Fibroblast of lung (primary cell): ENCODE measurements around the gene ZNF354C. TPM values are rescaled to one million over a fixed set of nuclear protein-coding genes. Genes with fewer than 3 reads are reported as not detected.

ENCODE experiments used
- DNase-seq, 2 donors: peaks; one replicate each; pipeline versions ENCODE4 v3.0.0 to v3.0.0-alpha.2; 2010; ENCODE audit warnings: low read depth in 2 of 2
- H2AFZ ChIP-seq: 2 replicates; pipeline ENCODE4 v1.5.1; 2012; ENCODE audit warnings: low read length, control low read depth, inconsistent platforms
- H3K27ac ChIP-seq: 2 replicates; pipeline ENCODE4 v1.5.1; 2011; ENCODE audit warnings: low read length, control low read depth; ENCODE audit not compliant: insufficient read depth
- H3K27me3 ChIP-seq: 2 replicates; pipeline ENCODE4 v1.5.1; 2011; ENCODE audit warnings: mild to moderate bottlenecking, low read length; ENCODE audit not compliant: control insufficient read depth, insufficient read depth
- H3K36me3 ChIP-seq: 2 replicates; pipeline ENCODE4 v1.5.1; 2011; ENCODE audit warnings: low read length; ENCODE audit not compliant: control insufficient read depth, insufficient read depth
- H3K4me1 ChIP-seq: 2 replicates; pipeline ENCODE4 v1.5.1; 2011; ENCODE audit warnings: low read length; ENCODE audit not compliant: control insufficient read depth, insufficient read depth; ENCODE audit errors: extremely low read depth
- H3K4me2 ChIP-seq: 2 replicates; pipeline ENCODE4 v1.5.1; 2011; ENCODE audit warnings: low read length, control low read depth; ENCODE audit not compliant: insufficient read depth; ENCODE audit errors: extremely low read depth
- H3K4me3 ChIP-seq, 4 experiments: fragments of 200-600 bp in 1 of 4; sonication (generic) in 1 of 4; replicated peaks in 1 of 4; 2 replicates each; pipeline ENCODE4 v1.5.1; 2011 to 2016; ENCODE audit warnings: low read length in 4 of 4, low read depth in 3 of 4, mild to moderate bottlenecking in 3 of 4, control low read depth in 2 of 4, inconsistent platforms in 1 of 4, mixed read lengths in 1 of 4; ENCODE audit not compliant: insufficient read depth in 1 of 4; ENCODE audit errors: control extremely low read depth in 1 of 4
- H3K79me2 ChIP-seq: 2 replicates; pipeline ENCODE4 v1.5.1; 2012; ENCODE audit warnings: mild to moderate bottlenecking, low read length, inconsistent platforms; ENCODE audit not compliant: control insufficient read depth, insufficient read depth
- H3K9ac ChIP-seq: 2 replicates; pipeline ENCODE4 v1.5.1; 2011; ENCODE audit warnings: mild to moderate bottlenecking, low read length, control low read depth; ENCODE audit not compliant: insufficient read depth
- H3K9me3 ChIP-seq: 2 replicates; pipeline ENCODE4 v1.5.1; 2012; ENCODE audit warnings: low read depth, low read length; ENCODE audit not compliant: control insufficient read depth, insufficient read depth
- H4K20me1 ChIP-seq: 2 replicates; pipeline ENCODE4 v1.5.1; 2011; ENCODE audit warnings: low read length; ENCODE audit not compliant: control insufficient read depth, insufficient read depth; ENCODE audit errors: extremely low read depth
- CTCF ChIP-seq, 2 donors: IDR thresholded peaks in 1 of 2; conservative IDR thresholded peaks in 1 of 2; 1 replicate in 1 of 2; 2 replicates in 1 of 2; pipeline ENCODE4 v1.5.1; 2011 to 2012; ENCODE audit warnings: low read length in 2 of 2, control low read depth in 1 of 2, inconsistent platforms in 1 of 2, low read depth in 1 of 2, mild to moderate bottlenecking in 1 of 2
- EZH2 ChIP-seq: IDR thresholded peaks from 2 replicates; pipeline ENCODE4 v1.5.1; 2012; ENCODE audit warnings: low read length, control low read depth, mild to moderate bottlenecking; ENCODE audit errors: missing control alignments
- polyA plus RNA-seq, 2 donors: library from polyadenylated mRNA; depleted of rRNA in 1 of 2; stranded (reverse) in 1 of 2; unstranded in 1 of 2; fragments of >200 nt; gene quantifications; 2 replicates each; pipeline ENCODE4 v1.2.1, GENCODE V29; 2011 to 2012; ENCODE audit warnings: missing spikeins in 1 of 2
- total RNA-seq: library from RNA; depleted of rRNA; stranded (reverse); fragments of >200 nt; gene quantifications from 2 replicates; pipeline ENCODE4 v1.2.1, GENCODE V29; 2014

The ZNF354C gene
- total and polyA plus RNA-seq, 2 donors (not counting 1 experiment from before 2014, with no cell fraction given), result 4.4 to 12.4 TPM

DNA sequence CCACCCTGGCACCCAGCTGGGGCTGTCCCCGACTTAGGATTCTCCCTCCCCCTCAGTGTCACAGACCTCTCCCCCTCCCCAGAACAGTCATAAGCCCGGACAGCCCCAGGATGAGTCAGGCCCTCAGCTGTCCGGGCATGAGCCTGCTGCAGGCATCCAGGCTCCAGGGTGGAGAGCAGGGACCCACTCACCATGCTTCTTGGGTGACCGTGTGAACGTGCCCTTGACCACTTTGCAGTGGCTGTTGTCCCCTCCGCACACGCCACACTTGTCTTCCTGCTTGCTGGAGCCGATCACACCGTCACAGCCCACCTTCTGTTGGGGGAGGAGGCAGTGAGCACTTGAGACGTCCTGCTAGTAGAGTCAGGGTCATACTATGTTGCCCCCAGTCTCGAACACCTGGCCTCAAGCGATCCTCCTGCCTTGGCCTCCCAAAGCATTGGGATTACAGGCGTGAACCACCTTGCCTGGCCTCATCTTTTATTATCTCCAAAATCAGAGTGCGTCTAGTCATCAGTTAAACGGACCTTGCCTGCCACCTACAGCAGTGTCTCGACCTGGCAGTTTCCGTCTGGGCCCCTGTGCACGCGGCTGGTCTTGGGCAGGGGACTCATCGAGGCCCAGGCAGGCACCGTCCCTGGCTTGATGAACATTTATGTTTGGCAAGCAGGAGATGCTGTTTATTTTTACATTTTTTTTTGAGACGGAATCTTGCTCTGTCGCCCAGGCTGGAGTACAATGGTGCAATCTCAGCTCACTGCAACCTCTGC is 72.6 kb downstream of the ZNF354C start:
- DNase-seq, result no peak
- Histone ChIP-seq H3K4me3 (no peak overlapping the region), H3K79me2 (no peaks in the 10 kb centered on the region), H3K4me1 (no peaks in the 10 kb centered on the region), H3K27me3 (no peaks in the 10 kb centered on the region), H3K36me3 (peaks cover 11% of the 10 kb centered on the region), H2AFZ (no peak overlapping the region), H4K20me1 (no peaks in the 10 kb centered on the region), H3K27ac (no peak overlapping the region), H3K9me3 (no peaks in the 10 kb centered on the region), H3K4me2 (no peak overlapping the region), H3K9ac (no peak overlapping the region)
- TF ChIP-seq EZH2 (no peak), CTCF (conservative IDR thresholded peaks at IDR 0.05 in 1 of 2, IDR thresholded peaks at IDR 0.05 in 1 of 2; ENCODE audit: low read depth in 1 of 2, low read length in 2 of 2) (no peak)

Other genes with a start within 250 kb of the ZNF354C start
- gene ZNF354B, start 200.4 kb upstream of the ZNF354C start, total RNA-seq, result 8.2 and 9.4 TPM in 2 replicates
- 4.4 and 6.1 TPM in 2 replicates for gene ZNF354B, start 200.4 kb upstream of the ZNF354C start, polyA plus RNA-seq
- gene ZFP2, start 164.5 kb upstream of the ZNF354C start, total RNA-seq, result 1.5 and 2.8 TPM in 2 replicates
- gene ZFP2, start 164.5 kb upstream of the ZNF354C start, polyA plus RNA-seq, result 0.27 and 0.30 TPM in 2 replicates
- 3.1 and 3.3 TPM in 2 replicates for gene ZNF454, start 119.2 kb upstream of the ZNF354C start, total RNA-seq
- gene ZNF454, start 119.2 kb upstream of the ZNF354C start, polyA plus RNA-seq, result 0.59 and 0.64 TPM in 2 replicates
- not detected in 2 replicates for gene GRM6, start 65.1 kb upstream of the ZNF354C start, total RNA-seq
- gene GRM6, start 65.1 kb upstream of the ZNF354C start, polyA plus RNA-seq, result not detected in 2 replicates
- 6.2 and 7.1 TPM in 2 replicates for gene ZNF879, start 36.6 kb upstream of the ZNF354C start, total RNA-seq
- gene ZNF879, start 36.6 kb upstream of the ZNF354C start, polyA plus RNA-seq, result 1.5 and 1.8 TPM in 2 replicates